Measurements from ENCODE around the gene JMJD1C.
"Not testable (repeated sequence)": the region's sequence is repeated elsewhere in the genome, so short reads cannot be mapped to it uniquely, and the experiment has no call there.

The JMJD1C gene

GRCh38 chr10:63297941-63298340 lies 167.8 kb downstream of the JMJD1C start:
- DNase-seq (ENCODE audit: low read depth) = no peak

GRCh38 chr10:63294781-63295180 lies 171.0 kb downstream of the JMJD1C start:
- DNase-seq (ENCODE audit: low read depth) = no peak

GRCh38 chr10:63292847-63293246 lies 172.9 kb downstream of the JMJD1C start:
- not testable (repeated sequence) for DNase-seq (ENCODE audit: low read depth)

GRCh38 chr10:63288170-63288569 lies 177.6 kb downstream of the JMJD1C start:
- no peak for DNase-seq (ENCODE audit: low read depth)

GRCh38 chr10:63286754-63287264 lies 179.0 kb downstream of the JMJD1C start:
- DNase-seq (ENCODE audit: low read depth) = no peak

- DNase-seq (ENCODE audit: low read depth) = no peak
These were observed 179.4 kb downstream of the JMJD1C start for GRCh38 chr10:63286340-63286739.

DNA sequence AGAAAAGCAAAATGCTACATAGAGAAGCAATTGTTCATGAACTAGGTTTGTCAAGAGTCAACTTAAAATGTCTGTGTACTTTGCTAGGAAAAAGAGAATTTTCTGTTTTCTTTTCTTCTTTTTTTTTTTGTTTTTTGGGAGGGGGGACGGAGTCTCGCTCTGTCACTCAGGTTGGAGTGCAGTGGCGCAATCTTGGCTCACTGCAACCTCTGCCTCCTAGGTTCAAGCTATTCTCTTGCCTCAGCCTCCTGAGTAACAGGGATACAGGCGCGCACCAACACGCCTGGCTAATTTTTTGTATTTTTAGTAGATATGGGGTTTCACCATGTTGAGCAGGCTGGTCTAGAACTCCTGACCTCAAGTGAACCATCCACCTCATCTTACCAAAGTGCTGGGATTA lies 181.9 kb downstream of the JMJD1C start:
- DNase-seq (ENCODE audit: low read depth) = not testable (repeated sequence)

DNA sequence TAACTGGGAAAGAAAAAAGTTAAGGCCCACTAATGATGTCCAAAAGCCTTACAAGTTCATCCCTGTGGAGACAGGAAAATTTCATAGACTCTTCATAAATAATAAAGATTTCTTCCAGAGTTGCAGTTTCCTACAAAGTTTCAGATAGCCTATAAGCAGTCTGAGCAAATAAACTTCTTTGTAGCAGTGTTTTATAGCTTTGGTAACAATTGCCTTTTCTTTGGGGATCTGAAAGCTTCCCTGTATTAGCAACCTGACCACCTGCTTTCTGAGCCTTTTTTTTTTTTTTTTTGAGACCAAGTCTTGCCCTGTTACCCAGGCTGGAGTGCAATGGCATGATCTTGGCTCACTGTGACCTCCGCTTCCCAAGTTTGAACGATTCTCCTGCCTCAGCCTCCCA lies 182.7 kb downstream of the JMJD1C start:
- no peak for DNase-seq (ENCODE audit: low read depth)

DNA sequence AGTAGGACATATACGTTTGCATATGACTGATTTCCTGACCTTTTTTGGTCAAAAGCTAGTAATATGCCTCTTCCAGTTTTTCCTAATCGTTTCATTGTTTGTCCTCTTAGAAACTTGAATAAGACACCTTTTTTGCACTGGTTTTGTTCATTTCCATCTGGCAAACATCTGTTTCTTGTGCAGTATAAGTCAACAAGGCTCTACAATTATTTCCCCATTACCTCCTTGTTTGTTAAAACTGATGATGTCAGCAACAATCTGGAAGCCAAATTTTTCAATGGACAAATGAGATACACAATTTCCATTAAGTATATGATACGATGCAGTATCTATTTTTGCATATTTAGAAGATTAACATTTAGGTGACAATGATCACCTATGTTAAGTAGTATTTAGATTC lies 183.8 kb downstream of the JMJD1C start:
- no peak for DNase-seq (ENCODE audit: low read depth)

GRCh38 chr10:63280386-63280785 lies 185.4 kb downstream of the JMJD1C start:
- no peak for DNase-seq (ENCODE audit: low read depth)

- no peak for DNase-seq (ENCODE audit: low read depth)
These were observed 190.7 kb downstream of the JMJD1C start for GRCh38 chr10:63275094-63275493.

DNA sequence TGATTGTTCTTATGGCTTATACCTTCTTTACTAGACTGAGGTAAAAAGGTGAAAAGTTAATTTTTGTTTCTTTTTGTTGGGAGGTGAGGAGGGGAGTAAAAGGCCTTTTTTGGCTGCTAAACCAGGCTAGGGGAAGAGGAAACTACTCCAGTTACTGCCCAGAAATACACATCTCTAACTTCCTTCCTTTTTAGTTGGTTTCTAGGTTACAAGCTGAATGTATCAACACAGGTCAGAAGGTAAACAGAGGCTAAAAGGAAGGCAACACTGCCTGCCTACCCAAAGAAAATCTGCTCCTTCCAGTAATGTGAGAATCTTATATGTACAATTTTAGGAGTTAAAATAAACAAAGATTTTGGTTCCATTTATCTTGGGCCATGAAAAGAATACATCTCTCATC lies 192.2 kb downstream of the JMJD1C start:
- DNase-seq (ENCODE audit: low read depth) = no peak

DNA sequence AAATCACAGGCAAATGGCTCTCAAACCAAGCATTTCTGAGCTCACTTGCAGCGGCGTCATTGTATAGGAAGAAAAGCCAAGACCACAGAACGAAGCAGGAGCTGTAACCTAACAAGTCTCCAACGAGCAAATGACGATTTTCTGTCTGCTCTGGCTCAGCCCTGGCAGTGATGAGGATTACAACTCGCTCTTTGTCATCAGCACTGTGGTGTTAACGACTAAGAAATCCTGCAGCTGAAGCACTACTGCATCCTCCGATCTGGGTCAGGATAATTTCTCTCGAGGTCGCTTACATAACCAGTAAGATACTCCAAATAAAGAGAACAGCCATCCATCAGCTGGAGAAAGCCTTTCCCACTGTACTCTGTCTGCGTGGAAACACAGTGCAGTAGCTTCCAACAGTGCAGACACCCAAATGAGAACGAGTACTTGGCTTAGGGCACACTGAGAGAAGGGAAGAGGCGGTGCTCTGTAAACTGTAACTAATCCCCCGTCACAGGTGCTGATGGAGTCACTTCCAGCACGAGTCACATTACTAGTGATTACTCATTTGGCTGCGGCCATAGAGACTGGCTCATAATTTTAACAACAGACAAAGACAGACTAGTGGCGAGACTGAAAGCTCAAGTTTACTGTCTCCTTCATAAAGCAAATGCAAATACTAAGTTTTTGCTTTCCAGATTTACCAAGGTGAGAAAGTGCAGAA lies 196.8 kb downstream of the JMJD1C start:
- DNase-seq (ENCODE audit: low read depth) = peak; percentile 84

- DNase-seq (ENCODE audit: low read depth) = no peak
These were observed 197.5 kb downstream of the JMJD1C start for GRCh38 chr10:63268149-63268797.

DNA sequence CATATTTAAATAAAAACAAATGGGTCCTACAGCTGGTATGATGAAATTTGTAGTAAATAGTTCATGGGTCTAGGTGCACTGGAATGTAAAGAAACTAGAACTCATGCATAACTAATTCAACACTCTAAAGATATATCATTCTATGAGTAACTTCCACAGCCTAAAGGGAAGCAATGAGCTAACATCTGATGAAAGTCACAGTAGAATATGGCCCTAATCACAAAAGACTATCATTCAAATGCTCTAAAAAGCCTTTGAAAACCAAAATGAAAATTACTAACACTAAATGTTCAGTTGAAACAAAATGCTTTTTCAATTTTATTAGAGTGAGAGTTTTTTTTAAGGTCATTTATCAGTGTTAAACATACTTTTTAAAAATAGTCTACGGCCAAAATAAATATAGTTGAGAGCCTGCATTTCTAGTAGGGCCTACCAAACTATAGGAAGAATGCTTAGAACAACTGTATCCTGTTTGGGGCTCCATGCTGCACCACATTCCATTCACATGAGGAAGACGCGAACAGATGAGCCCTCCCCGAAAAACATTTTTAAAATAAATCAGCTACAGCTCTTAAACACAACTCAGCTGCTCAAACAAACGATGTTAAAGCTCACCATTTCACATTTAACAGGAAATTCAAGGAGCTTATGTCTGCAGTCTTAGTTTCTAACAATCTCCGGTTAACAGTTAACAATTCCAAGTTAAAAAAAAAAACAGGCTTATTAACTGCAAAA lies 198.2 kb downstream of the JMJD1C start:
- DNase-seq (ENCODE audit: low read depth) = peak; percentile 44

GRCh38 chr10:63266391-63267316 lies 199.1 kb downstream of the JMJD1C start:
- DNase-seq (ENCODE audit: low read depth) = no peak

DNA sequence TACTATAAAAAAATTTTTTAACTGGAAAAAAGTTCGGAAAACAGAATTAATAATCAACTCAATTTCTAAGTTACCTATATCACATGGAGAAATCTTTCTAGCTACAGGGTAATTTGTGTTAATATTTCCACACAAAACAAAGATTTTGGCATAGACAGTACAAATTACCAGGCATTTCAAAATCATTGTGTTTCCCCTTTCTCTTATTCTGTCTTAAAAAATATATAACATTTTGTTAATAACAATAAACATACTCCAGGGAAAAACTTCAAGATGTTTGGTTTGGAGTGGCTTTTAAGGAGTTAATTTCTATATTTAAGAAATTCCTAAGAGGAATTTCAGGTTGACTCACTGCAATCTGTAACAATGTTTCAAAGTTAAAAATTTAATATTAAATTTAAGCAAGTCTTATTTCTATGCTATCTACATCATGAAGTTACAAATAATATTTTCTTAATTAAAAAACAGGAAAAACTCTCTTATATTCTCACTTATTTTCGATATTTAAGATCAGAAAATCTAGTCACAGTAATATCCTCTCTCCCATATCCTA lies 200.0 kb downstream of the JMJD1C start:
- no peak for DNase-seq (ENCODE audit: low read depth)

- no peak for DNase-seq (ENCODE audit: low read depth)
These were observed 200.6 kb downstream of the JMJD1C start for GRCh38 chr10:63265222-63265617.

GRCh38 chr10:63264617-63265221 lies 201.1 kb downstream of the JMJD1C start:
- no peak for DNase-seq (ENCODE audit: low read depth)

- no peak for DNase-seq (ENCODE audit: low read depth)
These were observed 203.2 kb downstream of the JMJD1C start for GRCh38 chr10:63262430-63263073.

DNA sequence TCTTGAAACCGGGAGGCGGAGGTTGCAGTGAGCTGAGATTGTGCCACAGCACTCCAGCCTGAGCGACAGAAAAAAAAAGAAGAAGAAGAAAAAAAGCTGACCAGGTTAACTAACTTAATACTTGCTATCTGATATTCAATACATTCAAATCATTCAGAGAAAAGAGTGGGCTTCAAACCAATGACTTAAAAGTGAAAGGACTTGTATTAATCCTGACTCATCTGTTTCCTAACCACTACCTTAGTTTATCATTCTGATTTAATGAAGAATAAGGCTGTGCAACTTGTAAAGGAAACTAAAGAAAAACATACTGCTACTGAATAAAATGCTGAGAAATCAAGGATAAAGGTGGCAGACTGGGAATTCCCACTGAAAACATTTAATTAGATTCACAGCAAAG lies 204.3 kb downstream of the JMJD1C start:
- DNase-seq (ENCODE audit: low read depth) = no peak

All from GM04503 (cell line).